Coronary artery (tissue), 2 donors: ENCODE results near the gene OLFM1.
"Not testable (repeated sequence)": the region's sequence is repeated elsewhere in the genome, so short reads cannot be mapped to it uniquely, and the experiment has no call there.

Experiments used
- DNase-seq: peaks from one replicate; pipeline ENCODE4 v3.0.0-alpha.2; 2017; ENCODE audit warnings: low spot score
- H3K27ac ChIP-seq, 2 donors: fragments of 200-600 bp; sonication (generic); one replicate each; pipeline ENCODE4 v1.5.1; 2016 to 2019
- H3K4me3 ChIP-seq: fragments of 200-600 bp; sonication (generic); 2 replicates; pipeline ENCODE4 v1.5.1; 2016; ENCODE audit warnings: mild to moderate bottlenecking, moderate library complexity
- CTCF ChIP-seq: fragments of 200-600 bp; sonication (generic); IDR thresholded peaks from one replicate; pipeline ENCODE4 v1.5.1; 2019; ENCODE audit warnings: antibody characterized with exemption

The OLFM1 gene

DNA sequence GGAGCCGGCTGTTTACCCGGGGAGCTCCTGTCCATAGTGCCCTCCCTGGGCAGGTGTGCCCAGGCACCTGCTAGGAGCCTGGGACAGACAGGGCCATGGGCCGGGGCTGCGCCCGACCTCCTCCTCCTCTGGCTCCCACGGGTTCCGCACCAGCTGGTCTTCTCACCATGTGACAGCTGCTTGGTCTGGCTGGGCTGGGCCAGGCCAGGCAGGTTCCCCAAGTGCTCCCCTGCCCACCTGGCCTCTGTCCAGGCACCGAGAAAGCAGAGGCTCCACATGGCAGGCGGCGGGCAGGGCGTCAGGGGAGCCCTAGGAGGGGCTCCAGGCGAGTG lies 60.0 kb downstream of the OLFM1 start:
- Histone ChIP-seq H3K27ac (no peak overlapping the region), H3K4me3 (no peak overlapping the region)
- no peak for TF ChIP-seq CTCF
- no peak for DNase-seq

DNA sequence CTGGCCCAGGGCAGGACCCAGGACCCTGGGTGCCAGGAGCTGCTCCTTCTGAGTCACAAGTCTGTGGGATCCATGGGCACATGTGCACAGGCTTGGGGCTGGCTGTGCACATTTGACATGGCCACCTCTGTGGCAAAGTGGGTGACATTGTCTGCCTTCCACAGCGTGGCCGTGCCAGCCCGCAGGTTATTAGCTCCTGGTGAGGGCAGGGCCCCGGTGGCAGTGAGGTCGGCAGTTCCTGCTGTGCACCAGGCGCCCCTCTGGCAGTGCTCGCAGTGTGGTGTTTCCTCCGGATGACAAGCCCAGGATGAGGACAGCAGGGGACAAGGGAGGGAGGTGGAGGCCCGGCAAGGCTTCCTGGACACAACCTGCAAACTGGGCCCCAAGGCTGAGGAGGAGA lies 60.5 kb downstream of the OLFM1 start:
- no peak overlapping the region for H3K4me3 ChIP-seq
- no peak for DNase-seq
- no peak for TF ChIP-seq CTCF
- no peak overlapping the region for H3K27ac ChIP-seq

DNA sequence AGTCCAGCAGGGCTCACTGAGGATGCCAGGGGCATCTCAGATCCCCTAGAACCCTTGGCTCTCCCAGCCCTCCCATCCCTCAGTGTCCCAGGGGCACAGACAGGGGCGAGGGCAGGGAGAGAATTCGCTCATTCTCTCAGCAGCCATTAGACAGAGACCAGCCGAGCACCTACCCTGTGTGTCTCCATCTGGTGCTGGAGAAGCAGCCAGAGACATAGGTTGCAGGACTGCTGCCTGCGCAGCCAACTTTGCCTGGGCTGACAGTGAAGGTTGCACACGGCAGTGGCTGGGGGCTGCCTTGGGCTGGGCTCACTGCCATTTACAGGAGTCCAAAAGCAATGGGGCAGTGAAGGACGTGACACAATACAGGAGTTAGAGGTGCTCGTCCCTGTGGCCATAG lies 60.9 kb downstream of the OLFM1 start:
- no peak overlapping the region for H3K27ac ChIP-seq
- H3K4me3 ChIP-seq, result no peak overlapping the region
- DNase-seq, result no peak
- no peak for TF ChIP-seq CTCF

DNA sequence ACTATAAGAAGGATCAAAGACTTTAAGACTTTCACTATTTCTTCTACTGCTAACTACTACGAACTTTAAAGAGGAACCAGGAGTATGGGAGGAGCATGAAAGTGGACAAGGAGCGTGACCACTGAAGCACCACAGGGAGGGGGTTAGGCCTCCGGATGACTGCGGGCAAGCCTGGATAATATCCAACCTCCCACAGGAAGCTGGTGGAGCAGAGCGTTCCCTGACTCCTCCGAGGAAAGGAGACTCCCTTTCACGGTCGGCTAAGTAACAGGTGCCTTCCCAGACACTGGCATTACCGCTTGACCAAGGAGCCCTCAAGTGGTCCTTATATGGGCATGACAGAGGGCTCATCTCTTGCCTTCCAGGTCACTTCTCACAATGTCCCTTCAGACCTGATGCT lies 62.4 kb downstream of the OLFM1 start:
- not testable (repeated sequence) for H3K4me3 ChIP-seq, DNase-seq, H3K27ac ChIP-seq

DNA sequence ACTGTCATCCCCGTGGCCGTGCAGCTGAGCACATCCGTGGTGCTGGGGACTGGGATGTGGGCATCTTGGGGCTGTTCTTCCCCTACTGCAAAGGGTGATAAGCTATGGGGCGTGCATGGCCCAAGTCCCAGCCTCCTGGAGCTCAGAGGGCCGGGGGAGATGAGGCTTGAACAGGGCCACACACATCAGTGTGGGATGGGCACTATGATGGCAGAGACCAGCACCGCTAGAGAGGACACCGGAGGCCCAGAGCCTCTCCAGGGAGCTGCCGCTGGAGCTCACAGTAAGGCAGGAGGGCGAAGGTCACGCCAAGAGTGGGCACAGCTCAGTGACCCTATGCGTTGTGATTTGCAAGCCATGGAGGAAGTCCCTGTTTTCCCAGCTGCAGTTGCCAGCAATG lies 63.5 kb downstream of the OLFM1 start:
- no peak for TF ChIP-seq CTCF
- DNase-seq, result no peak
- H3K27ac ChIP-seq, result no peak overlapping the region
- no peak overlapping the region for H3K4me3 ChIP-seq

- DNase-seq, result no peak
- H3K4me3 ChIP-seq, result no peak overlapping the region
- TF ChIP-seq CTCF, result no peak
- H3K27ac ChIP-seq, result no peak overlapping the region
Observed at GRCh38 chr9:135151757-135152613, 64.5 kb downstream of the OLFM1 start.

DNA sequence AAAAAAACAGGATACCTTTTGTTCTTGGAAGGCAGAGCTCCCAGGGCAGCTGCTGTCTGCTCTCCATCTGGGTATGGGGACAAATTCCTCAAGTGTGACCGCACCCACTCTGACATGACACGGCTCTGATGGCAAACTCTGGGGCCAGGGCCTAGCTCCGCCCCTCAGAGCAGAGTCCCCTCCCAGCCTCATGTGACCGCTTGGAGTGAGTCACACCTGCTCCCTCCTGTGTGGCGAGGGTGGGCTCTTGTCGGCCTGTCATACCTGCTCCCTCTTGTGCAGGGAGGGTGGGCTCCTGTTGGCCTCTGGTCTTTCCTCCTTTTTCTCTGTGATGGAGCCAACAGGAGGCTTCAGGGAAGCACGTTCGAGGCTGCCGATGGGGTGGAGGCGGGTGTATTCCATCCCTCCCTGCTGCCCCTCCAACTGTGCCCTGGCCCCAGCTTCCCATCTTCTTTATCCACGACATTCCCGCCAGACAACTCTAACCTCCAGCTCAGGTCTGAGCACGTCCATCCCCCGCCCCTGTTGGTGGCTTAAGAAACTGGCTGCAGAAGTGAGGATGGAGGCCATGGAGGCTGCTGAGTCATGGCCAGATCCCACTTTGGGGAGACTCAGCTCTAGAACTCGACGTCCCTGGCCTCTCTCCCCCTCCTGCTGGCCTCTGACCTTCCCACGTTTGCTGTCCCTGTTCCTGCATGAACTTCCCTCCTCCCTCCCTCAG lies 65.3 kb downstream of the OLFM1 start:
- TF ChIP-seq CTCF, result no peak
- no peak for DNase-seq
- Histone ChIP-seq H3K4me3 (no peak overlapping the region), H3K27ac (no peak overlapping the region)
